ENCODE data around the gene SLC4A7.

- TF ChIP-seq POLR2A (IDR thresholded peaks at IDR 0.05; ENCODE audit: low read depth) (no peak), CTCF (IDR thresholded peaks at IDR 0.05) (no peak), POLR2AphosphoS5 (IDR thresholded peaks at IDR 0.05) (no peak), EP300 (IDR thresholded peaks at IDR 0.05) (no peak)
Measured at GRCh38 chr3:27528791-27529190, 44.6 kb upstream of the SLC4A7 start.
